GM18907 (cell line): ENCODE results near the gene SGMS1.
"Not testable (repeated sequence)": the region's sequence is repeated elsewhere in the genome, so short reads cannot be mapped to it uniquely, and the experiment has no call there.

Experiments used
- ATAC-seq: cut with Tn5 transposase; IDR thresholded peaks from one replicate; pipeline ENCODE4 v1.9.1; 2021; ENCODE audit warnings: mild to moderate bottlenecking, moderate library complexity; ENCODE audit not compliant: unreplicated experiment

The SGMS1 gene

GRCh38 chr10:50437248-50437647 lies 186.5 kb downstream of the SGMS1 start:
- peak; percentile 55 for ATAC-seq

DNA sequence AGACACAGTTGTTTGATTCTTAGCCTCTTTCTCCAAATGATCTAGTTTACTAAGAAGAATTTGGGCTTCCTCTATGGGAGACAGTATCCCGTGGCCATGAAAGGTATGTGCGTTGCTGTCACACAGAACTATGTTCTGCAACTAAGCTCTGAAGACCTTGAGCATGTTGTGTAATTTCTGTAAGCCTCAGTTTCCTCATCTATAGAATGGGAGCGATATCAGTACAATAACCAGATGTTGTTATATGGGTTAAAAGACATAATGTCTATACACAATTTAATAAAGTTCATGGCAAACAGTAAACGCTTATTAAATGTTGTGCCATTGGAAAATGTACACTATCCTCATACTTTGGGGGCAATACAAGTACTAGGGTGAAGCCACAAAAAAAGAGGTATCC lies 187.0 kb downstream of the SGMS1 start:
- ATAC-seq = no peak

DNA sequence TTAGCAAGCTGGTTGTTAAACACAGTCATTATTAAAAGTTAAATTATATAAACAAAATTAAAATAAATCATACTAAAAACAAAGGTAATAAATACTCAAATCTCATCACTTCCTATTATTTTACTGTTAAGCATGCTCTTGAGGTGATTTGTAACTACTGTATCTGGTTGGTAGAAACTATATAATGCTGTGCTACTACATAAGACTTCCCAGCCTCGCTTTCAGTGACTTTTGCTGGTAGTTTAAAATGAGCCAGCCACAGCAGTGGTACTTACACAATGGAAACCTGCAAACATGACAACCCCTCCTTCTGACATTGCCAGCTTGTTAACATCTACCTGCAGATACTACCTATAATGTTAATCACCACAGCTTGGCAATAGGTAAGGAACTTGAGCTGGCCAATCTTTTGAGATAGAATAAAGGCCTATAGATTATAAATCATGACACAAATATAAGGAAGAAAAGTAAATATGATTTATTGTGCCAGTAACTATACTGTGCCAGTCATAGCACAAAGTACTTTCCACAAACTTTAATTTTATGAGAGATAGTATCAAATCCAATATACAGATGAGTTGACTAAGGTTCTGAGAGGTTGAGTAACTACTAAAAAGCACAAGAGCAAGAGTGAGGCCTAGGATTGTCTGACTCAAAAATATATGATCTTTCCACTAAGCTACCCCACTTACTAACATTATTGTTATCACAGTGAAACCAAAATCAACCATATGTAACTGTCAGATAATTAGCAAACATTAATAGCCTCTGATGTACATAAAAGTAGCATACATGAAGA lies 191.3 kb downstream of the SGMS1 start:
- ATAC-seq = peak; percentile 67

- peak; percentile 88 for ATAC-seq
These were observed 192.0 kb downstream of the SGMS1 start for GRCh38 chr10:50431791-50432190.

GRCh38 chr10:50431133-50431532 lies 192.6 kb downstream of the SGMS1 start:
- no peak for ATAC-seq

GRCh38 chr10:50426485-50426884 lies 197.3 kb downstream of the SGMS1 start:
- peak; percentile 87 for ATAC-seq

GRCh38 chr10:50425215-50425614 lies 198.5 kb downstream of the SGMS1 start:
- not testable (repeated sequence) for ATAC-seq

- ATAC-seq = no peak
These were observed 200.3 kb downstream of the SGMS1 start for GRCh38 chr10:50423448-50423847.

GRCh38 chr10:50422259-50422658 lies 201.5 kb downstream of the SGMS1 start:
- no peak for ATAC-seq

- ATAC-seq = peak; percentile 38
These were observed 202.6 kb downstream of the SGMS1 start for GRCh38 chr10:50421026-50421719.

DNA sequence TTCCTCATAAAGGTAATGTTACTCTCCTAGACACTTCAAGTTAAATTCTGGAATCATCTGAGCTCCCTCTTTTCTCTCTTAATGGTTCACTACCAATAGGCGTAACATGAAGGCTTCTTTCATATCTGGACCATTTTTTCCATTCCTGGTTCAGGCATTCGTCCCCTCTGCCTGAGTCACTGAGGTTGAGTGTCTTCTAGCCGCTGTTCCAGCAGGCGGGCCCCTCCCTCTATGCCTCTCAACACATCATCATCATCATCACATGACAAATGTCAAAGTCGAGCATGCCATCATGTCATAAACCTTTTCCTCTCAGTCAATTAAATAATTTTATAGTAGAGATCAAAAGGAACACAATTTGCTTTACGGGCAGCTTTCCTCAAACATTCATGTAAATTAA lies 203.6 kb downstream of the SGMS1 start:
- ATAC-seq = no peak

- no peak for ATAC-seq
These were observed 204.0 kb downstream of the SGMS1 start for GRCh38 chr10:50419756-50420155.

- ATAC-seq = no peak
These were observed 204.7 kb downstream of the SGMS1 start for GRCh38 chr10:50419091-50419490.

DNA sequence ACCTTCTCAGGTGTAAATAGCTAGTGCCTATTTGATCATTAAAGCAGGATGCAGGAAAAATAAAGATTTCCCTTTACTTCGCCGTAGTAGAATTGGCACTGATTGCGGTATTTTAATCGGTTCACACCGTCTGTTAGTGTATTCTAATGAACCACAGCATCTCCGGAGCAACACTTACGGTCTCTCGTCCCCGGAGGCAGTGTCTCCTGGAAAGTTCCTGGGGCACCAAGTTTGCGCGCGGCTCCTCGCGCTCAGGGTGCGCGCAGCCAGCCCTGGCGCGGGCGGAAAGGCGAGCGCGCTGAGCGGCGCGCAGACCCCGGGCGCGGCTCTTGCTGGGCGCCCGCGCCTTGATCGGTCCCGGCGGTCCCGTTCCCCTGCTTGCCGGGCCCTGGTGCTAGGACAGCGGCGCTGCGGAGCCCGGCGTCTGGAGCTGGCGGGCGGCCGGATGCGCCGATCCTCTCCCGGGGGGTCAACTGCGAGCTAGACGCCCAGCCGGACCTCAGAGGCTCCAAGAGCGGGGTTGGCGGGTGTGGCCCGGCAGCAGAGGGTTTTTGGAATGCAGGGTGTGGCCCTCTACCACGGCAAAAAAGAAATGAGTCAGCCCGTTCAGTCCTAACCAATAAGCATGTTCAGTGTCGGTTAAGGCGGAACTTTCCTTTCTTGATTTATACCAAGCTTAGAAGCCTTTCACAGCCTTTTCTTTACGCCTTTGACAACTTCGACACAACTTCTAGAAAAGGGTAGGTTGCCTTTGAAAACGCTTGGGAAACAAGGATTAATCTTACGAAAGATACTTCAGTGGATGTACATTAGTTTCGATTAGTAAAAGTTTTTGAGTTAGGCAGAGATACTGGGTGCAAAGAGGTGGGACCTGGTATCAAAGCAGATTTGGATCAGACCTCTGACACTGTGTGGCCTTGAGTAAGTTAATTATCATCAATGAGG lies 205.6 kb downstream of the SGMS1 start:
- ATAC-seq = peak; percentile 83

DNA sequence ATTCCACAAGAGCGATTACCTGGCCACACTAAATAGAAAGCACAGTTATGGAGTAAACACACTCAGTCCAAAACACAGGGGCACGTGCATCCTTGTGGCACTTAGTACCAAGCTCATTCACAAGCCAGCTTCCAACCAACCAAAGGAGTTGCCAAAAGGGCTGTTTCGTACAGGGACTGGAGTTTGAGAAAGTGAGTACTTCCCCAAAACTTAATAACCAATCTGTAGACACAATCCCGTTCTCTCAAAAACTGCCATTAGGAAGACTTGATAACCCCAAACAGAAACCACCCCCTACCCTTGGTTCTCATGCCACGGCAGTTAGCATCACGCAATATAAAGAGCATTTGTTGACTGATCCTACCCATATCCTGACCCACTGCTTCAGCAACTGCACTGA lies 206.3 kb downstream of the SGMS1 start:
- peak; percentile 17 for ATAC-seq

DNA sequence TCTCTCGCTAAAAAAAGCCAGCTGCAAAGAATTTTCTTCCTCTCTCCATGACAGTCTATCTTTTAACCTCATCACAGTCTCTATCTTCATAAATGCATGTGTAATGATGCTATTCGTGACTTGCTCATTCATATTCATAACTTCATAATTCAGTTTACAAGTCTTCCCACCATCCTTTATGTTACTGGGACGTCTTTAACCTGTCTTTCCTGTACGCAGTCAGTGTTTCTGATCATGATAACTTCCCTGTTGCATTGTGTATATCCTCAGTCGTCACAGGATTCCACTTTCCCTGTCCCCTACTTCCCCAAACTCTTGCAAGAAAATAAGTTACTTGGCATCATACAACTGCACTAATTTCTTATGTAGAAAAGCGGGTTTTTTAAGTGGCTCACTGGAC lies 206.9 kb downstream of the SGMS1 start:
- no peak for ATAC-seq

GRCh38 chr10:50416181-50416824 lies 207.5 kb downstream of the SGMS1 start:
- no peak for ATAC-seq

GRCh38 chr10:50415292-50415691 lies 208.5 kb downstream of the SGMS1 start:
- no peak for ATAC-seq

- ATAC-seq = no peak
These were observed 213.5 kb downstream of the SGMS1 start for GRCh38 chr10:50410066-50410811.
